ENCODE data around the gene DHDH.
A peak's percentile ranks its signal among the peaks of the same experiment; 100 is the strongest.

The DHDH gene

DNA sequence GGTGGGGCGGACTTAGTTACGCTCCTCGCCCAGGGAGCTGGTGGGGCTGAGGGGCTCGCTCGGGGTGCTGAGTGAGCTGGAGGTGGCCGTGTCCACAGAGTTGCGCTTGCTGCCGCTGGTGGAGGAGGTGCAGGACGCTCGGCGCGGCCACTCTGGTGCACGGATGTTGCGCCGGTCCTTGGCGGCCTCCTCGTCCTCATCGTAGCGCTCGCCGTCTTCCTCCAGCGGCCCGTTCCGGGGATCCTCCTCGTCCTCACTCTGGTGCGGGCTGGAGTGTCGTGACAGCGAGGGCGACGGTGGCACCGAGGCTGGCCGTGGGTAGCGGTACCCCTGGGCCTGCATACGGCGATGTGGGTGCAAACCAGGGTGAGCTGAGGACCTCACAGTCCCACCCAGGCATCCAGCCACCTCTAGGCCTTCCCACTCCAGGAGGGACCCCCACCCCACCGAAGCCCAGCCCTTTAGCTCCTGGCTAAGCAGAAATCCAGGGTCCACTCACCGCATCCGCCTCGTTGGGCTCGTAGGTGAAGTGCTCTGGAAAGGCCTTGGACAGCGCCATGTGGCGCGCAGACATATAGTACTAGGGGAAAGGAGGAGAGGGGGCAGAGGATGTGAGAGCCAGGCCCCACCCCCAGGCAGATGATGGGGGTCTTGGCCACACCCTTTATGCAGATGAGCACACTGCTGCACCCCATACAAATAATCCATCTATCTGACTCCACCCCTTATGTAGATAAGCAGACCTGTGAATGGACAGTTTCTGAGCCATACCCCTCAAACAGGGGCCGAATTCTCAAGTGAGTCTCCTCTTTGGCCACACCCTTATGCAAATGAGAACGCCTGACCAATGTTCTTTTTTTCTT lies 36.0 kb downstream of the DHDH start:
- Histone ChIP-seq H3K4me1 (ENCODE audit: insufficient read depth, poor library complexity, severe bottlenecking) (peaks cover 2% of the 10 kb centered on the region), H3K27me3 (ENCODE audit: insufficient read depth, poor library complexity, severe bottlenecking) (no peaks in the 10 kb centered on the region), H3K36me3 (ENCODE audit: low read depth) (peaks cover 68% of the 10 kb centered on the region), H3K9me3 (ENCODE audit: severe bottlenecking) (no peaks in the 10 kb centered on the region), H3K27ac (ENCODE audit: poor library complexity, severe bottlenecking) (no peak overlapping the region), H3K4me3 (ENCODE audit: severe bottlenecking) (no peak overlapping the region)
- DNase-seq (ENCODE audit: low spot score) (no peak), ATAC-seq (ENCODE audit: low read depth) (no peak)
- TF ChIP-seq, protein P1, sequence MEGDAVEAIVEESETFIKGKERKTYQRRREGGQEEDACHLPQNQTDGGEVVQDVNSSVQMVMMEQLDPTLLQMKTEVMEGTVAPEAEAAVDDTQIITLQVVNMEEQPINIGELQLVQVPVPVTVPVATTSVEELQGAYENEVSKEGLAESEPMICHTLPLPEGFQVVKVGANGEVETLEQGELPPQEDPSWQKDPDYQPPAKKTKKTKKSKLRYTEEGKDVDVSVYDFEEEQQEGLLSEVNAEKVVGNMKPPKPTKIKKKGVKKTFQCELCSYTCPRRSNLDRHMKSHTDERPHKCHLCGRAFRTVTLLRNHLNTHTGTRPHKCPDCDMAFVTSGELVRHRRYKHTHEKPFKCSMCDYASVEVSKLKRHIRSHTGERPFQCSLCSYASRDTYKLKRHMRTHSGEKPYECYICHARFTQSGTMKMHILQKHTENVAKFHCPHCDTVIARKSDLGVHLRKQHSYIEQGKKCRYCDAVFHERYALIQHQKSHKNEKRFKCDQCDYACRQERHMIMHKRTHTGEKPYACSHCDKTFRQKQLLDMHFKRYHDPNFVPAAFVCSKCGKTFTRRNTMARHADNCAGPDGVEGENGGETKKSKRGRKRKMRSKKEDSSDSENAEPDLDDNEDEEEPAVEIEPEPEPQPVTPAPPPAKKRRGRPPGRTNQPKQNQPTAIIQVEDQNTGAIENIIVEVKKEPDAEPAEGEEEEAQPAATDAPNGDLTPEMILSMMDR (IDR thresholded peaks at IDR 0.05; ENCODE audit: poor library complexity, severe bottlenecking), result no peak

DNA sequence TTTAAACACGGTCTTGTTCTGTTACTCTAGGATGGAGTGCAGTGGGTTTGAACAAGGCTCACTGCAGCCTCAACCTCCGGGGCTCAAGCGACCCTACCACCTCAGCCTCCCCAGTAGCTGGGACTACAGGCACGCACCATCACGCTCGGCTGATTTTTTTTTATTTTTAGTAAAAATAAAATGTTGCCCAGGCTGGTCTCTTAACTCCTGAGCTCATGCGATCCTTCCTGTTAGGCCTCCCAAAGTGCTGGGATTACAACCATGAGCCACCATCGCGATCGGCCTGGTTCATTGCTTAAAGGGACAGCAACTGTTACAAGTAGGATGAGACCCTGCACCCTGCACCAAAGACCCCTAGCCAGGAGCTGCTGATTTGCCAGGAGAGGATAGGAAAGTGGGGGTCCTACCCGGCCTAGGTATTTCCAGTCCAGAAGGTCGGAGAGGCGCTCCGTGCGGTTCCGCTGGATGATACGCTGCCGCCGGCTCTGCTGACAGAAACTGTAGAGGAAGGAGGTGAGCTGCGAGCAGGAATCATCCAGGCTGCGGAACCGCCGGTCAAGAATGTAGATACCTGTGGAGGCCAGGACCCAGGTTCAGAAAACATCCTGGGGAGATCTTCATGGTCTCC lies 36.8 kb downstream of the DHDH start:
- Histone ChIP-seq H3K27me3 (ENCODE audit: insufficient read depth, poor library complexity, severe bottlenecking) (no peaks in the 10 kb centered on the region), H3K4me1 (ENCODE audit: insufficient read depth, poor library complexity, severe bottlenecking) (no peaks in the 10 kb centered on the region), H3K4me3 (ENCODE audit: severe bottlenecking) (no peak overlapping the region), H3K9me3 (ENCODE audit: severe bottlenecking) (no peaks in the 10 kb centered on the region), H3K36me3 (ENCODE audit: low read depth) (peaks cover 73% of the 10 kb centered on the region), H3K27ac (ENCODE audit: poor library complexity, severe bottlenecking) (no peak overlapping the region)
- ATAC-seq (ENCODE audit: low read depth) (no peak), DNase-seq (ENCODE audit: low spot score) (no peak)
- TF ChIP-seq, protein P1 (IDR thresholded peaks at IDR 0.05; ENCODE audit: poor library complexity, severe bottlenecking), result no peak

GRCh38 chr19:48970923-48971395 lies 37.5 kb downstream of the DHDH start:
- Histone ChIP-seq H3K4me3 (ENCODE audit: severe bottlenecking) (no peak overlapping the region), H3K27me3 (ENCODE audit: insufficient read depth, poor library complexity, severe bottlenecking) (no peaks in the 10 kb centered on the region), H3K4me1 (ENCODE audit: insufficient read depth, poor library complexity, severe bottlenecking) (no peaks in the 10 kb centered on the region), H3K36me3 (ENCODE audit: low read depth) (peaks cover 70% of the 10 kb centered on the region), H3K9me3 (ENCODE audit: severe bottlenecking) (no peaks in the 10 kb centered on the region), H3K27ac (ENCODE audit: poor library complexity, severe bottlenecking) (no peak overlapping the region)
- DNase-seq (ENCODE audit: low spot score), result no peak
- TF ChIP-seq, protein P1 (IDR thresholded peaks at IDR 0.05; ENCODE audit: poor library complexity, severe bottlenecking), result peak; percentile 80
- ATAC-seq (ENCODE audit: low read depth), result peak; percentile 35; the same call in 1 of the 3 replicates

DNA sequence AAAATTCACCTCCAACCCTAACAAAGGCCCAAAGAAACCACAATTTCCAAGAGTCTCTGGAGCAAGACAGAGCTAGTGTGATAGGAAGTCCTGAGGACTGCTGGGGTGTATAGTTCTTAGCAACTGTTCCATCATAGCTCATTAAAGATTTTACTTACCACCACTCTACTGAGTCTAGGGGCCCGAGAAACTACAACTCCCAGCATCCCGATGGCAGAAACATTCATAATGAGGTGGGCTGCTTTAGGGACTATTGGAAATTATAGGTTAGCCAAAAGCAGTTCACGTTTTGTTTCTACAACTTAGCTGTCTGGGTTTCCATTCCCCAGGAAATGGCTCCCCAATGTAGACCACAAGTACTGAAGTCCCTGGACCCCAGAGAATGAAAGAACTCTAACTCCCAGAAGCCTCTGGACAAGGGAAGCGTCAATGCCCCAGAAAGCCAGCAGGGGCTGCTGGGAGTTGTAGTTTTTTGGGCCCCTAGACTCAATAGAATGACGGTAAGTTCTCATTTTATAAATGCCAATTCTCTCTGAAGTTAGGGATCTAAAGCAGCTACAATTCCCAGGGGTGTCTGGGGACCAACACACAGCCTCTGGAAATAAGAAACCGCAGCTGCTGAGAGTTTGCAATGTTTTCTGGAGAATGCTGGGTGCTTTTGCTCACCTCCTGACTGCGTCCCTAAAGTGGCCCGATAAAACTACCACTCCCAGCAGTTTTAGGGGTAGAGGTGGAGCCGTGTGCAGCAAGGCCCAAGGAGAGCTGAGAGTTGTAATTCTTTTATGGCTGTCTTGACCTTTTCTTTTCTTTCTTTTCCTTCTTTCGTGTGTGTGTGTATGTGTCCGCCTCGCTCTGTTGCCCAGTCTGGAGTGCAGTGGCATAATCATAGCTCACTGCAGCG lies 42.7 kb downstream of the DHDH start:
- H3K27ac ChIP-seq (ENCODE audit: poor library complexity, severe bottlenecking), result no peak overlapping the region
- peaks cover 54% of the 10 kb centered on the region for H3K36me3 ChIP-seq (ENCODE audit: low read depth)
- H3K27me3 ChIP-seq (ENCODE audit: insufficient read depth, poor library complexity, severe bottlenecking), result no peaks in the 10 kb centered on the region
- H3K4me1 ChIP-seq (ENCODE audit: insufficient read depth, poor library complexity, severe bottlenecking), result peaks cover 20% of the 10 kb centered on the region
- ATAC-seq (ENCODE audit: low read depth), result no peak
- H3K9me3 ChIP-seq (ENCODE audit: severe bottlenecking), result no peaks in the 10 kb centered on the region
- TF ChIP-seq, protein P1 (IDR thresholded peaks at IDR 0.05; ENCODE audit: poor library complexity, severe bottlenecking), result no peak
- DNase-seq (ENCODE audit: low spot score), result no peak
- no peak overlapping the region for H3K4me3 ChIP-seq (ENCODE audit: severe bottlenecking)
